RWPE2 (cell line): ENCODE data around the gene SLC25A21.
A peak's percentile ranks its signal among the peaks of the same experiment; 100 is the strongest.
"Not testable (repeated sequence)": the region's sequence is repeated elsewhere in the genome, so short reads cannot be mapped to it uniquely, and the experiment has no call there.

Source experiments
- ATAC-seq: fragments of 200-7000 bp; cut with Tn5 transposase; 3 replicates; pipeline ENCODE4 v1.9.1; 2021; ENCODE audit warnings: low read depth
- DNase-seq: peaks from one replicate; pipeline ENCODE4 v3.0.0-alpha.2; 2020; ENCODE audit warnings: low spot score
- H3K27ac ChIP-seq: fragments of 450-650 bp; 2 replicates; pipeline ENCODE4 v1.5.1; 2017; ENCODE audit warnings: mild to moderate bottlenecking; ENCODE audit not compliant: poor library complexity, severe bottlenecking
- H3K27me3 ChIP-seq: fragments of 250-450 bp; sonication (Bioruptor Pico); 2 replicates; pipeline ENCODE4 v1.5.1; 2021; ENCODE audit warnings: mild to moderate bottlenecking, moderate library complexity; ENCODE audit not compliant: insufficient read depth, poor library complexity, severe bottlenecking
- H3K36me3 ChIP-seq: fragments of 250-450 bp; sonication (Bioruptor Pico); 2 replicates; pipeline ENCODE4 v1.5.1; 2020; ENCODE audit warnings: low read depth, mild to moderate bottlenecking, moderate library complexity
- H3K4me1 ChIP-seq: fragments of 250-450 bp; sonication (Bioruptor Pico); 2 replicates; pipeline ENCODE4 v1.5.1; 2021; ENCODE audit warnings: mild to moderate bottlenecking, moderate library complexity; ENCODE audit not compliant: insufficient read depth, poor library complexity, severe bottlenecking
- H3K4me3 ChIP-seq: fragments of 250-450 bp; sonication (Bioruptor Pico); 2 replicates; pipeline ENCODE4 v1.5.1; 2021; ENCODE audit warnings: mild to moderate bottlenecking, moderate library complexity; ENCODE audit not compliant: severe bottlenecking
- H3K9me3 ChIP-seq: fragments of 250-450 bp; sonication (Bioruptor Pico); 2 replicates; pipeline ENCODE4 v1.5.1; 2021; ENCODE audit warnings: mild to moderate bottlenecking, moderate library complexity; ENCODE audit not compliant: severe bottlenecking
- CTCF ChIP-seq: fragments of 450-650 bp; IDR thresholded peaks from one replicate; pipeline ENCODE4 v1.5.1; 2017; ENCODE audit warnings: mild to moderate bottlenecking, moderate library complexity; ENCODE audit not compliant: poor library complexity, severe bottlenecking

SLC25A21 gene

GRCh38 chr14:36988568-36988967 lies 183.8 kb downstream of the SLC25A21 start:
- Histone ChIP-seq H3K9me3 (no peaks in the 10 kb centered on the region), H3K4me3 (no peak overlapping the region), H3K27me3 (no peaks in the 10 kb centered on the region), H3K4me1 (peaks cover 6% of the 10 kb centered on the region), H3K36me3 (no peaks in the 10 kb centered on the region), H3K27ac (peak overlapping the region; percentile 20)
- ATAC-seq: peak; percentile 76
- DNase-seq: no peak
- TF ChIP-seq CTCF: no peak

- Histone ChIP-seq H3K36me3 (no peaks in the 10 kb centered on the region), H3K4me3 (no peak overlapping the region), H3K9me3 (no peaks in the 10 kb centered on the region), H3K27me3 (no peaks in the 10 kb centered on the region), H3K27ac (no peak overlapping the region), H3K4me1 (peaks cover 24% of the 10 kb centered on the region)
- no peak for ATAC-seq
- DNase-seq: no peak
- no peak for TF ChIP-seq CTCF
These were observed 186.0 kb downstream of the SLC25A21 start for GRCh38 chr14:36986407-36986806.

- no peak for TF ChIP-seq CTCF
- Histone ChIP-seq H3K4me3 (no peak overlapping the region), H3K27ac (peak overlapping the region; percentile 93), H3K9me3 (no peaks in the 10 kb centered on the region), H3K4me1 (peaks cover 19% of the 10 kb centered on the region), H3K27me3 (no peaks in the 10 kb centered on the region), H3K36me3 (no peaks in the 10 kb centered on the region)
- DNase-seq (no peak), ATAC-seq (peak; percentile 99)
These were observed 190.4 kb downstream of the SLC25A21 start for GRCh38 chr14:36981832-36982529.

GRCh38 chr14:36980413-36980812 lies 192.0 kb downstream of the SLC25A21 start:
- not testable (repeated sequence) for H3K4me3 ChIP-seq, H3K36me3 ChIP-seq, ATAC-seq, H3K27me3 ChIP-seq, DNase-seq, H3K9me3 ChIP-seq
- H3K27ac ChIP-seq: peak overlapping the region; percentile 93
- H3K4me1 ChIP-seq: peaks cover 31% of the 10 kb centered on the region

- H3K27ac ChIP-seq: no peak overlapping the region
- H3K9me3 ChIP-seq: no peaks in the 10 kb centered on the region
- no peaks in the 10 kb centered on the region for H3K36me3 ChIP-seq
- peaks cover 36% of the 10 kb centered on the region for H3K4me1 ChIP-seq
- H3K27me3 ChIP-seq: no peaks in the 10 kb centered on the region
- no peak for TF ChIP-seq CTCF
- no peak for DNase-seq
- no peak overlapping the region for H3K4me3 ChIP-seq
- ATAC-seq: no peak
These were observed 192.5 kb downstream of the SLC25A21 start for GRCh38 chr14:36979863-36980262.
